OCI-LY1 (cell line): Measurements from ENCODE around the gene TMEM140.
"Not testable (repeated sequence)": the region's sequence is repeated elsewhere in the genome, so short reads cannot be mapped to it uniquely, and the experiment has no call there.

Experiments used
- H2AFZ ChIP-seq: fragments of 200-600 bp; sonication (generic), shearing (Covaris generic); 2 replicates; pipeline ENCODE4 v1.6.0; 2014; ENCODE audit warnings: antibody characterized with exemption, mild to moderate bottlenecking, low read length
- H3F3A ChIP-seq: fragments of 200-600 bp; sonication (generic), shearing (Covaris generic); 2 replicates; pipeline ENCODE4 v1.6.0; 2014; ENCODE audit warnings: mild to moderate bottlenecking, antibody characterized with exemption, low read length, moderate library complexity; ENCODE audit not compliant: insufficient read depth
- H3K27ac ChIP-seq: fragments of 200-600 bp; sonication (generic); 2 replicates; pipeline ENCODE4 v1.5.1; 2014; ENCODE audit warnings: low read length, mixed run types, mild to moderate bottlenecking, low read depth; ENCODE audit not compliant: poor library complexity, severe bottlenecking
- H3K27me3 ChIP-seq: fragments of 200-600 bp; sonication (generic); 2 replicates; pipeline ENCODE4 v1.6.0; 2014; ENCODE audit warnings: antibody characterized with exemption, mild to moderate bottlenecking, low read length, moderate library complexity; ENCODE audit not compliant: insufficient read depth
- H3K36me3 ChIP-seq: fragments of 200-600 bp; sonication (generic); 2 replicates; pipeline ENCODE4 v1.6.1; 2014; ENCODE audit warnings: mild to moderate bottlenecking, antibody characterized with exemption, low read length, moderate library complexity, mixed read lengths; ENCODE audit not compliant: insufficient read depth
- H3K4me1 ChIP-seq: fragments of 200-600 bp; sonication (generic); 2 replicates; pipeline ENCODE4 v1.5.1; 2014; ENCODE audit warnings: mild to moderate bottlenecking, low read length, moderate library complexity; ENCODE audit not compliant: insufficient read depth, severe bottlenecking
- H3K4me2 ChIP-seq: fragments of 200-600 bp; sonication (generic), shearing (Covaris generic); 2 replicates; pipeline ENCODE4 v1.6.1; 2014; ENCODE audit warnings: low read length
- H3K4me3 ChIP-seq: fragments of 200-600 bp; sonication (generic); 2 replicates; pipeline ENCODE4 v1.5.1; 2014; ENCODE audit warnings: low read length, low read depth, mild to moderate bottlenecking, mixed read lengths; ENCODE audit not compliant: poor library complexity, severe bottlenecking
- H3K79me2 ChIP-seq: fragments of 200-600 bp; shearing (Covaris generic); 2 replicates; pipeline ENCODE4 v1.6.1; 2016; ENCODE audit warnings: mixed run types, low read length, mixed read lengths; ENCODE audit not compliant: insufficient read depth
- H3K9ac ChIP-seq: fragments of 200-600 bp; sonication (generic), shearing (Covaris generic); 2 replicates; pipeline ENCODE4 v1.6.1; 2014; ENCODE audit warnings: mild to moderate bottlenecking, low read length, mixed read lengths
- H3K9me2 ChIP-seq: fragments of 200-600 bp; sonication (generic), shearing (Covaris generic); 2 replicates; pipeline ENCODE4 v1.6.1; 2014; ENCODE audit warnings: low read depth, mild to moderate bottlenecking, low read length, mixed read lengths
- H3K9me3 ChIP-seq: fragments of 200-600 bp; shearing (Covaris generic); 2 replicates; pipeline ENCODE4 v1.6.1; 2014; ENCODE audit warnings: low read length, mixed read lengths
- H4K20me1 ChIP-seq: fragments of 200-600 bp; sonication (generic), shearing (Covaris generic); 2 replicates; pipeline ENCODE4 v1.6.0; 2016; ENCODE audit warnings: mild to moderate bottlenecking, low read length; ENCODE audit not compliant: insufficient read depth
- EZH2 ChIP-seq: fragments of 200-600 bp; sonication (generic), shearing (Covaris generic); IDR thresholded peaks from 2 replicates; pipeline ENCODE4 v1.8.0; 2017; ENCODE audit warnings: borderline replicate concordance, mixed run types, mild to moderate bottlenecking, antibody characterized with exemption, low read length, moderate library complexity, mixed read lengths
- TF ChIP-seq, protein P1 (sequence below): fragments of 200-600 bp; sonication (generic), shearing (Covaris generic); IDR thresholded peaks from 2 replicates; pipeline ENCODE4 v1.5.1; 2017; ENCODE audit warnings: mild to moderate bottlenecking, antibody characterized with exemption, low read length, moderate library complexity, mixed read lengths

The TMEM140 gene

GRCh38 chr7:135169141-135169963, 21.5 kb downstream of the TMEM140 start:
- Histone ChIP-seq H3K79me2 (no peaks in the 10 kb centered on the region), H2AFZ (no peak overlapping the region), H3K9me2 (no peaks in the 10 kb centered on the region), H4K20me1 (no peaks in the 10 kb centered on the region), H3K36me3 (peaks cover 45% of the 10 kb centered on the region), H3K9ac (peak overlapping the region; percentile 91), H3K4me1 (peaks cover 34% of the 10 kb centered on the region), H3K9me3 (no peaks in the 10 kb centered on the region), H3K27ac (peak overlapping the region; percentile 92), H3K27me3 (no peaks in the 10 kb centered on the region), H3K4me2 (peak overlapping the region; percentile 91), H3F3A (no peaks in the 10 kb centered on the region), H3K4me3 (peak overlapping the region; percentile 91)
- TF ChIP-seq, protein P1, sequence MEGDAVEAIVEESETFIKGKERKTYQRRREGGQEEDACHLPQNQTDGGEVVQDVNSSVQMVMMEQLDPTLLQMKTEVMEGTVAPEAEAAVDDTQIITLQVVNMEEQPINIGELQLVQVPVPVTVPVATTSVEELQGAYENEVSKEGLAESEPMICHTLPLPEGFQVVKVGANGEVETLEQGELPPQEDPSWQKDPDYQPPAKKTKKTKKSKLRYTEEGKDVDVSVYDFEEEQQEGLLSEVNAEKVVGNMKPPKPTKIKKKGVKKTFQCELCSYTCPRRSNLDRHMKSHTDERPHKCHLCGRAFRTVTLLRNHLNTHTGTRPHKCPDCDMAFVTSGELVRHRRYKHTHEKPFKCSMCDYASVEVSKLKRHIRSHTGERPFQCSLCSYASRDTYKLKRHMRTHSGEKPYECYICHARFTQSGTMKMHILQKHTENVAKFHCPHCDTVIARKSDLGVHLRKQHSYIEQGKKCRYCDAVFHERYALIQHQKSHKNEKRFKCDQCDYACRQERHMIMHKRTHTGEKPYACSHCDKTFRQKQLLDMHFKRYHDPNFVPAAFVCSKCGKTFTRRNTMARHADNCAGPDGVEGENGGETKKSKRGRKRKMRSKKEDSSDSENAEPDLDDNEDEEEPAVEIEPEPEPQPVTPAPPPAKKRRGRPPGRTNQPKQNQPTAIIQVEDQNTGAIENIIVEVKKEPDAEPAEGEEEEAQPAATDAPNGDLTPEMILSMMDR, result peak; percentile 97
- no peak for TF ChIP-seq EZH2

DNA sequence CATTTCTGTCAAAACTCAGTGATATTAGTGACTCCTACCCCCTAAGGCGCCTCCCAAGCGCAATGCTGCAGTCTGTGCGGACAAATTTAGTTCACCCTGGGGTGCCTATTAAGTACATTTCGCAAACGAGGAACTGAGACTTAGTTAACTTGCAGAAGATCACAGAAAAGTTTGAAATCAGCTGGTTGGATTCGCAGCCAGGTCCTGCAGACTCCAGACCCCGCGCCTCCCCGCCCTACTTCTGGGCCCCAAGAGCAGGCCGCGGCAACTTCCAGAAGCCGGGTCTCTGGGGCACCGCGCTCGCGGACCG, 22.0 kb downstream of the TMEM140 start:
- Histone ChIP-seq H3K9me3 (no peaks in the 10 kb centered on the region), H3K27ac (peak overlapping the region; percentile 92), H3K4me2 (peak overlapping the region; percentile 91), H3K4me1 (peaks cover 34% of the 10 kb centered on the region), H3K4me3 (peak overlapping the region; percentile 91), H3K27me3 (no peaks in the 10 kb centered on the region), H3F3A (no peaks in the 10 kb centered on the region), H4K20me1 (no peaks in the 10 kb centered on the region), H3K36me3 (peaks cover 40% of the 10 kb centered on the region), H3K79me2 (no peaks in the 10 kb centered on the region), H2AFZ (no peak overlapping the region), H3K9me2 (no peaks in the 10 kb centered on the region), H3K9ac (peak overlapping the region; percentile 91)
- no peak for TF ChIP-seq EZH2
- TF ChIP-seq, protein P1, result no peak

DNA sequence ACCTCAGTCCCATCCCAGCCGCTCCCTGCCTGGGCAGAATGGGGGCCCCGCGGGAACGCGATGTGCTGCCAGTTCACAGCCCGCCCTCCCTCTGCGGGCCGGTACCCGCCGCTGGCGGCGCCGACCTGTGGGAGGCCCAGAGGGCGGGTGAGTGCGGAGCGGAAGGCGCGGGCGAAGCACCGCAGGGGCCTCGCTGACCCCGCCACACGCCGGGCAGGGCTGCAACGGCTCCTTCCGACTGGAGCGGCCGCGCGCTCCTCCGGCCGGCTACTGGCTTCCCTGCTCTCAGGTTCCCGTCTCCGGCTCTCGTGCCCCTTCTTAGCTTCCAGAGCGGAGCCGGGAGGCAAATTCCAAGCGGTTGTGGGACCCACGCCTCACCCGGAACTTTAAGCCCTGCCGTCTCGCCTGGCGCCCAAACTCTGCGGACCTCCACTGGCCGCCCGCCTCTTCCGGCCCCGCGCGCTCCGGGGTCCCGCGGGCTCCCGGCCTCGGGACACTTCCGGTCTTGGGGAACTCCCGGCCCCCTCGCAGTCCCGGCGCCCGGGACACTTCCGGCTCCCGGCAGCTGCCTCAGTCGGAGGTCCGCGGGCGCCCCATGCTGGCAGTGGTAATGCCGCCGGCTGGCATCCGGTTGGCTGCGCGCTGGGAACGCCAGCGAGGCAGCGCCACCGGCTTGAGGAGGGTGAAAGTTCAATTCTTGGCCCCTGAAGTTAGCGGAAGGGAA, 22.6 kb downstream of the TMEM140 start, which contains the start of gene CYREN:
Gene CYREN (minus strand): TSS at position 434 of the 724 bp plus-strand sequence. CDS start 1,785 bp downstream, outside the sequence.
- peaks cover 34% of the 10 kb centered on the region for H3K4me1 ChIP-seq
- no peaks in the 10 kb centered on the region for H4K20me1 ChIP-seq
- H2AFZ ChIP-seq, result peak within 1 kb of the TSS; percentile 69
- H3K36me3 ChIP-seq, result peaks cover 35% of the 10 kb centered on the region
- H3K4me2 ChIP-seq, result peak within 1 kb of the TSS; percentile 91
- peak within 1 kb of the TSS; percentile 91 for H3K9ac ChIP-seq
- H3K27me3 ChIP-seq, result no peaks in the 10 kb centered on the region
- H3K9me2 ChIP-seq, result no peaks in the 10 kb centered on the region
- no peaks in the 10 kb centered on the region for H3K9me3 ChIP-seq
- peak within 1 kb of the TSS; percentile 92 for H3K27ac ChIP-seq
- H3F3A ChIP-seq, result no peaks in the 10 kb centered on the region
- peak within 1 kb of the TSS; percentile 91 for H3K4me3 ChIP-seq
- TF ChIP-seq, protein P1, result peak; percentile 97
- TF ChIP-seq EZH2, result no peak
- no peaks in the 10 kb centered on the region for H3K79me2 ChIP-seq

GRCh38 chr7:135170998-135171481, 23.2 kb downstream of the TMEM140 start:
- not testable (repeated sequence) for H3K27me3 ChIP-seq, H3K9me3 ChIP-seq, H3K79me2 ChIP-seq, H4K20me1 ChIP-seq, H3F3A ChIP-seq, H3K9me2 ChIP-seq
- H2AFZ ChIP-seq, result peak overlapping the region; percentile 69
- peak overlapping the region; percentile 91 for H3K4me2 ChIP-seq
- H3K36me3 ChIP-seq, result peaks cover 29% of the 10 kb centered on the region
- peaks cover 34% of the 10 kb centered on the region for H3K4me1 ChIP-seq
- H3K27ac ChIP-seq, result peak overlapping the region; percentile 92
- peak overlapping the region; percentile 91 for H3K9ac ChIP-seq
- peak overlapping the region; percentile 91 for H3K4me3 ChIP-seq
